Measurements from ENCODE around the gene CRISP3.
"Not testable (repeated sequence)": the region's sequence is repeated elsewhere in the genome, so short reads cannot be mapped to it uniquely, and the experiment has no call there.

CRISP3 gene

GRCh38 chr6:49744259-49744658, at the start of gene CRISP3:
Gene CRISP3 (minus strand): TSS chr6:49744388. CDS start chr6:49744367, 21 bp downstream.
- peak; percentile 37 for DNase-seq

- DNase-seq, result peak; percentile 48
Observed at GRCh38 chr6:49790341-49790740, 46.2 kb upstream of the CRISP3 start.

GRCh38 chr6:49787176-49787575, 43.0 kb upstream of the CRISP3 start, which contains the start of gene PGK2:
Gene PGK2 (minus strand): TSS chr6:49787285. CDS start chr6:49787187, 98 bp downstream.
- DNase-seq, result no peak

- DNase-seq, result no peak
Observed at GRCh38 chr6:49784272-49784671, 40.1 kb upstream of the CRISP3 start.

- DNase-seq, result peak; percentile 88
Observed at GRCh38 chr6:49782725-49783124, 38.5 kb upstream of the CRISP3 start.

GRCh38 chr6:49782293-49782692, 38.1 kb upstream of the CRISP3 start:
- DNase-seq, result peak; percentile 88

GRCh38 chr6:49776444-49776843, 32.3 kb upstream of the CRISP3 start:
- DNase-seq, result peak; percentile 52

- peak; percentile 31 for DNase-seq
Observed at GRCh38 chr6:49775043-49775442, 30.9 kb upstream of the CRISP3 start.

- DNase-seq, result peak; percentile 45
Observed at GRCh38 chr6:49772285-49772684, 28.1 kb upstream of the CRISP3 start.

- DNase-seq, result peak; percentile 23
Observed at GRCh38 chr6:49766762-49767161, 22.6 kb upstream of the CRISP3 start.

GRCh38 chr6:49764571-49765236, 20.5 kb upstream of the CRISP3 start:
- no peak for DNase-seq

GRCh38 chr6:49743429-49743828, 759 bp downstream of the CRISP3 start:
- DNase-seq, result peak; percentile 58

GRCh38 chr6:49739423-49739822, 4.8 kb downstream of the CRISP3 start:
- no peak for DNase-seq

- DNase-seq, result peak; percentile 81
Observed at GRCh38 chr6:49736017-49736508, 8.1 kb downstream of the CRISP3 start.

GRCh38 chr6:49733680-49734079, 10.5 kb downstream of the CRISP3 start:
- DNase-seq, result peak; percentile 43

- peak; percentile 57 for DNase-seq
Observed at GRCh38 chr6:49732781-49733180, 11.4 kb downstream of the CRISP3 start.

GRCh38 chr6:49730251-49730650, 13.9 kb downstream of the CRISP3 start:
- peak; percentile 64 for DNase-seq

- DNase-seq, result not testable (repeated sequence)
Observed at GRCh38 chr6:49723917-49724316, 20.3 kb downstream of the CRISP3 start.

GRCh38 chr6:49721297-49721696, 22.9 kb downstream of the CRISP3 start:
- peak; percentile 19 for DNase-seq

GRCh38 chr6:49720372-49720771, 23.8 kb downstream of the CRISP3 start:
- DNase-seq, result no peak

GRCh38 chr6:49713346-49713745, 30.8 kb downstream of the CRISP3 start, which contains the start of gene CRISP2:
Gene CRISP2 (minus strand): TSS chr6:49713543. CDS start chr6:49709196, 4,347 bp downstream.
- no peak for DNase-seq

- peak; percentile 70 for DNase-seq
Observed at GRCh38 chr6:49698478-49698877, 45.7 kb downstream of the CRISP3 start.

GRCh38 chr6:49693512-49693911, 50.7 kb downstream of the CRISP3 start:
- DNase-seq, result no peak

GRCh38 chr6:49692534-49692933, 51.7 kb downstream of the CRISP3 start:
- DNase-seq, result no peak

Measured in OCI-M1 (cell line).